H1 (cell line): ENCODE measurements around the gene NXN. TPM values are rescaled to one million over a fixed set of nuclear protein-coding genes. Genes with fewer than 3 reads are reported as not detected.

Experiments used
- GABPA ChIP-seq: IDR thresholded peaks from 2 replicates; pipeline ENCODE4 v1.6.1; 2011; ENCODE audit warnings: mild to moderate bottlenecking, low read length, moderate library complexity, borderline replicate concordance; ENCODE audit not compliant: insufficient read depth
- polyA plus RNA-seq, 7 experiments: library from polyadenylated mRNA; depleted of rRNA in 3 of 7; stranded (reverse) in 5 of 7; unstranded in 2 of 7; fragments of >200 nt in 5 of 7; fragments of 200-250 nt in 2 of 7; gene quantifications; 1 replicate in 5 of 7; 2 replicates in 1 of 7; 4 replicates in 1 of 7; pipeline versions ENCODE4 v1.2.1 to v1.2.3, GENCODE V29; 2011 to 2013; ENCODE audit warnings: missing spikeins in 2 of 7, mixed read lengths in 2 of 7
- total RNA-seq: library from RNA; stranded (reverse); fragmentation: NEBNext Ultra II Directional; extraction: Animal tissue kit (Norgen Biotek cat#: 25700); gene quantifications from 2 replicates; pipeline ENCODE4 v1.2.1, GENCODE V29; 2021
- TF ChIP-seq, protein P1 (sequence below): fragments of 300-600 bp; sonication (generic); IDR thresholded peaks from 2 replicates; pipeline ENCODE4 v1.7.1; 2012; ENCODE audit warnings: low read length, moderate library complexity, mild to moderate bottlenecking, inconsistent platforms; ENCODE audit not compliant: insufficient replicate concordance

Gene NXN
- total and polyA plus RNA-seq, 2 of the 8 experiments (the other 6 are each of a cell fraction or from before 2014, with no cell fraction given), result 94.1 to 107 TPM

DNA sequence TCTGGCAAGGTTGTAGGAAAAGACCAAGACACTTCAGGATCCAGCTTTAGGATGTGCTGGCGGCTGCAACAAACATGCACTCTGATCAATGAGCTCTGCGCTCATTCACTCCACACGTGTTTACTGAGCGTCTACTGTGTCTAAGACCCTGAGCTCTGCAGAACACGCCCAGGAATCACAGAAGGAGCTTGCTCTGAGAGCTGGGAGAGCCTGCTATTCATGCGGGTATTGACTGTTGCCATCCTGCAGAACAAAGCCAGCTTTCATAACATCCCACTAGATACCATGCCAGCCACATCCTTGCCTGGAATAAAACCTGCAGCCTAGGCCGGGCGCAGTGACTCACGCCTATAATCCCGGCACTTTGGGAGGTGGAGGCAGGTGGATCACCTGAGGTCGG lies 44.1 kb downstream of the NXN start (continued):
- TF ChIP-seq, protein P1, sequence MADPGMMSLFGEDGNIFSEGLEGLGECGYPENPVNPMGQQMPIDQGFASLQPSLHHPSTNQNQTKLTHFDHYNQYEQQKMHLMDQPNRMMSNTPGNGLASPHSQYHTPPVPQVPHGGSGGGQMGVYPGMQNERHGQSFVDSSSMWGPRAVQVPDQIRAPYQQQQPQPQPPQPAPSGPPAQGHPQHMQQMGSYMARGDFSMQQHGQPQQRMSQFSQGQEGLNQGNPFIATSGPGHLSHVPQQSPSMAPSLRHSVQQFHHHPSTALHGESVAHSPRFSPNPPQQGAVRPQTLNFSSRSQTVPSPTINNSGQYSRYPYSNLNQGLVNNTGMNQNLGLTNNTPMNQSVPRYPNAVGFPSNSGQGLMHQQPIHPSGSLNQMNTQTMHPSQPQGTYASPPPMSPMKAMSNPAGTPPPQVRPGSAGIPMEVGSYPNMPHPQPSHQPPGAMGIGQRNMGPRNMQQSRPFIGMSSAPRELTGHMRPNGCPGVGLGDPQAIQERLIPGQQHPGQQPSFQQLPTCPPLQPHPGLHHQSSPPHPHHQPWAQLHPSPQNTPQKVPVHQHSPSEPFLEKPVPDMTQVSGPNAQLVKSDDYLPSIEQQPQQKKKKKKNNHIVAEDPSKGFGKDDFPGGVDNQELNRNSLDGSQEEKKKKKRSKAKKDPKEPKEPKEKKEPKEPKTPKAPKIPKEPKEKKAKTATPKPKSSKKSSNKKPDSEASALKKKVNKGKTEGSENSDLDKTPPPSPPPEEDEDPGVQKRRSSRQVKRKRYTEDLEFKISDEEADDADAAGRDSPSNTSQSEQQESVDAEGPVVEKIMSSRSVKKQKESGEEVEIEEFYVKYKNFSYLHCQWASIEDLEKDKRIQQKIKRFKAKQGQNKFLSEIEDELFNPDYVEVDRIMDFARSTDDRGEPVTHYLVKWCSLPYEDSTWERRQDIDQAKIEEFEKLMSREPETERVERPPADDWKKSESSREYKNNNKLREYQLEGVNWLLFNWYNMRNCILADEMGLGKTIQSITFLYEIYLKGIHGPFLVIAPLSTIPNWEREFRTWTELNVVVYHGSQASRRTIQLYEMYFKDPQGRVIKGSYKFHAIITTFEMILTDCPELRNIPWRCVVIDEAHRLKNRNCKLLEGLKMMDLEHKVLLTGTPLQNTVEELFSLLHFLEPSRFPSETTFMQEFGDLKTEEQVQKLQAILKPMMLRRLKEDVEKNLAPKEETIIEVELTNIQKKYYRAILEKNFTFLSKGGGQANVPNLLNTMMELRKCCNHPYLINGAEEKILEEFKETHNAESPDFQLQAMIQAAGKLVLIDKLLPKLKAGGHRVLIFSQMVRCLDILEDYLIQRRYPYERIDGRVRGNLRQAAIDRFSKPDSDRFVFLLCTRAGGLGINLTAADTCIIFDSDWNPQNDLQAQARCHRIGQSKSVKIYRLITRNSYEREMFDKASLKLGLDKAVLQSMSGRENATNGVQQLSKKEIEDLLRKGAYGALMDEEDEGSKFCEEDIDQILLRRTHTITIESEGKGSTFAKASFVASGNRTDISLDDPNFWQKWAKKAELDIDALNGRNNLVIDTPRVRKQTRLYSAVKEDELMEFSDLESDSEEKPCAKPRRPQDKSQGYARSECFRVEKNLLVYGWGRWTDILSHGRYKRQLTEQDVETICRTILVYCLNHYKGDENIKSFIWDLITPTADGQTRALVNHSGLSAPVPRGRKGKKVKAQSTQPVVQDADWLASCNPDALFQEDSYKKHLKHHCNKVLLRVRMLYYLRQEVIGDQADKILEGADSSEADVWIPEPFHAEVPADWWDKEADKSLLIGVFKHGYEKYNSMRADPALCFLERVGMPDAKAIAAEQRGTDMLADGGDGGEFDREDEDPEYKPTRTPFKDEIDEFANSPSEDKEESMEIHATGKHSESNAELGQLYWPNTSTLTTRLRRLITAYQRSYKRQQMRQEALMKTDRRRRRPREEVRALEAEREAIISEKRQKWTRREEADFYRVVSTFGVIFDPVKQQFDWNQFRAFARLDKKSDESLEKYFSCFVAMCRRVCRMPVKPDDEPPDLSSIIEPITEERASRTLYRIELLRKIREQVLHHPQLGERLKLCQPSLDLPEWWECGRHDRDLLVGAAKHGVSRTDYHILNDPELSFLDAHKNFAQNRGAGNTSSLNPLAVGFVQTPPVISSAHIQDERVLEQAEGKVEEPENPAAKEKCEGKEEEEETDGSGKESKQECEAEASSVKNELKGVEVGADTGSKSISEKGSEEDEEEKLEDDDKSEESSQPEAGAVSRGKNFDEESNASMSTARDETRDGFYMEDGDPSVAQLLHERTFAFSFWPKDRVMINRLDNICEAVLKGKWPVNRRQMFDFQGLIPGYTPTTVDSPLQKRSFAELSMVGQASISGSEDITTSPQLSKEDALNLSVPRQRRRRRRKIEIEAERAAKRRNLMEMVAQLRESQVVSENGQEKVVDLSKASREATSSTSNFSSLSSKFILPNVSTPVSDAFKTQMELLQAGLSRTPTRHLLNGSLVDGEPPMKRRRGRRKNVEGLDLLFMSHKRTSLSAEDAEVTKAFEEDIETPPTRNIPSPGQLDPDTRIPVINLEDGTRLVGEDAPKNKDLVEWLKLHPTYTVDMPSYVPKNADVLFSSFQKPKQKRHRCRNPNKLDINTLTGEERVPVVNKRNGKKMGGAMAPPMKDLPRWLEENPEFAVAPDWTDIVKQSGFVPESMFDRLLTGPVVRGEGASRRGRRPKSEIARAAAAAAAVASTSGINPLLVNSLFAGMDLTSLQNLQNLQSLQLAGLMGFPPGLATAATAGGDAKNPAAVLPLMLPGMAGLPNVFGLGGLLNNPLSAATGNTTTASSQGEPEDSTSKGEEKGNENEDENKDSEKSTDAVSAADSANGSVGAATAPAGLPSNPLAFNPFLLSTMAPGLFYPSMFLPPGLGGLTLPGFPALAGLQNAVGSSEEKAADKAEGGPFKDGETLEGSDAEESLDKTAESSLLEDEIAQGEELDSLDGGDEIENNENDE, result no peak
- TF ChIP-seq GABPA, result no peak
- TF ChIP-seq, all 59 proteins: peak for 0
